Mesendoderm (in vitro differentiated cells): ENCODE measurements around the gene MATN1.

Experiments used
- DNase-seq: peaks from one replicate; pipeline ENCODE4 v3.0.0; 2013
- H2AK5ac ChIP-seq: 2 replicates; pipeline ENCODE4 v1.6.1; 2013; ENCODE audit warnings: low read length, inconsistent platforms
- H2BK120ac ChIP-seq: 2 replicates; pipeline ENCODE4 v1.6.1; 2013; ENCODE audit warnings: low read depth, mild to moderate bottlenecking, low read length, moderate library complexity, mixed read lengths
- H2BK15ac ChIP-seq: replicated peaks from 2 replicates; pipeline ENCODE4 v1.6.1; 2013; ENCODE audit warnings: low read depth, mild to moderate bottlenecking, moderate library complexity
- H2BK5ac ChIP-seq: 2 replicates; pipeline ENCODE4 v1.6.1; 2013; ENCODE audit warnings: low read length, inconsistent platforms
- H3K18ac ChIP-seq: 2 replicates; pipeline ENCODE4 v1.6.1; 2013; ENCODE audit warnings: mild to moderate bottlenecking, low read length, mixed read lengths
- H3K23ac ChIP-seq: one replicate; pipeline ENCODE4 v1.6.1; 2013; ENCODE audit warnings: low read length
- H3K27ac ChIP-seq: 2 replicates; pipeline ENCODE4 v1.5.1; 2013; ENCODE audit warnings: low read depth, mild to moderate bottlenecking, inconsistent platforms, low read length, moderate library complexity
- H3K27me3 ChIP-seq: 2 replicates; pipeline ENCODE4 v1.6.1; 2013; ENCODE audit warnings: low read length, control low read depth, mild to moderate bottlenecking, inconsistent platforms; ENCODE audit not compliant: insufficient read depth, poor library complexity
- H3K36me3 ChIP-seq: 2 replicates; pipeline ENCODE4 v1.6.1; 2013; ENCODE audit warnings: low read length, inconsistent platforms; ENCODE audit not compliant: control insufficient read depth, insufficient read depth
- H3K4ac ChIP-seq: one replicate; pipeline ENCODE4 v1.6.1; 2013; ENCODE audit warnings: low read depth, mild to moderate bottlenecking, low read length, moderate library complexity
- H3K4me1 ChIP-seq: 2 replicates; pipeline ENCODE4 v1.6.1; 2013; ENCODE audit warnings: low read depth, low read length, inconsistent platforms; ENCODE audit not compliant: control insufficient read depth
- H3K4me2 ChIP-seq: 2 replicates; pipeline ENCODE4 v1.6.1; 2013; ENCODE audit warnings: low read length
- H3K4me3 ChIP-seq: 2 replicates; pipeline ENCODE4 v1.5.1; 2013; ENCODE audit warnings: mild to moderate bottlenecking, low read length
- H3K56ac ChIP-seq: one replicate; pipeline ENCODE4 v1.6.1; 2013; ENCODE audit warnings: low read length
- H3K79me1 ChIP-seq: 2 replicates; pipeline ENCODE4 v1.6.1; 2013; ENCODE audit warnings: low read length, inconsistent platforms
- H3K79me2 ChIP-seq: 2 replicates; pipeline ENCODE4 v1.6.1; 2013; ENCODE audit warnings: mild to moderate bottlenecking, low read length; ENCODE audit not compliant: control insufficient read depth, insufficient read depth
- H3K9ac ChIP-seq: 2 replicates; pipeline ENCODE4 v1.6.1; 2013; ENCODE audit warnings: low read length, inconsistent platforms
- H4K5ac ChIP-seq: one replicate; pipeline ENCODE4 v1.6.1; 2013; ENCODE audit warnings: low read length
- H4K8ac ChIP-seq: one replicate; pipeline ENCODE4 v1.6.1; 2013; ENCODE audit warnings: low read depth, mild to moderate bottlenecking, control low read depth, low read length, moderate library complexity
- WGBS: extraction: QIAGEN DNeasy Blood & Tissue Kit; methylation state at CpG from one replicate; pipeline ENCODE4 v1.1.7; 2013; ENCODE audit warnings: low lambda C conversion rate, missing lambda C conversion rate; ENCODE audit not compliant: insufficient coverage; ENCODE audit errors: extremely low coverage; 5-methylcytosine and 5-hydroxymethylcytosine counted together

The MATN1 gene

DNA sequence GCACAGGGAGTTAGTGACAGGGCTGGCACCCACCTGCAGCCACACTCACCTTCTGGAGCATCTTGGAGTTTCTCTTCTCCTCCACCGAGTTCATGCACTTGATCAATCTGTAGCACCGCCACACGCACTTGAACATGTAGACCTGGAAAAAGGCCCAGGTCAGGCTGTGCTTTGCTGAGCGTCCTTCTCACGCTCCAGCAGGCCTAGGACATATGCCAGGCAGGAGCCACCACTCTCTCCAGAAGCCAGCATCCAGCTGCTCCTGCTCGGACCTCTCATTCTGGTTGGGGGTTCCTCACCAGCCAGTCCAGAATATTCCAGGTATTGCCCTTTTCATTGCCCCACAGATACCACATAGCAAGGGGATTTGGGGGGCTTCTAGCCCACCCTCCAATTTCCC, 11.7 kb upstream of the MATN1 start:
- Histone ChIP-seq H3K79me1 (no peaks in the 10 kb centered on the region), H3K23ac (no peak overlapping the region), H4K8ac (no peak overlapping the region), H2BK15ac (no peak overlapping the region), H3K27ac (no peak overlapping the region), H3K4me1 (peaks cover 2% of the 10 kb centered on the region), H3K27me3 (no peaks in the 10 kb centered on the region), H3K18ac (no peak overlapping the region), H3K4ac (no peak overlapping the region), H2AK5ac (no peak overlapping the region), H3K4me3 (no peak overlapping the region), H3K36me3 (no peaks in the 10 kb centered on the region), H2BK5ac (no peak overlapping the region), H3K9ac (no peak overlapping the region), H3K56ac (no peak overlapping the region), H4K5ac (no peak overlapping the region), H2BK120ac (no peak overlapping the region), H3K4me2 (no peak overlapping the region), H3K79me2 (no peaks in the 10 kb centered on the region)
- no peak for DNase-seq
- no CpG with 5 or more reads among the region's 6 CpGs for WGBS

DNA sequence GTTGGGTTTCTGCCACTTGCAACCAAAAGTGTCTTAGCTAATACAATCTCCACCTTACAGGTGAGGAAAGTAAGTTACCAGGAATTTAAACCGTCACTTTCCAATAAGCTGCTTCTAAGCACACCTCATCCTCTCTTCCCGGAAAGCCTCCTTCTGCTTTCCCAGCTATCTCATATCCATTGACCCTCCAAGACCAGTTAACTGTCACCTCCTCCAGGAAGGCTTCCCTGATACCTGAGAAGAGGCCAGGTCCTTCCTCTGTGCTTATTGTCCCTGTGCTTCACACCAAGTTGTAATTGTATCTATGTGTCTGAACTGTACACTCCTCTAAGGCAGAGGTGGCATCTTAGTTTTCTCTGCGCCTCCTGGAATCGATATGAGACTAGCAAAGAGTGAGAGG, 11.2 kb upstream of the MATN1 start:
- H3K4me2 ChIP-seq, result no peak overlapping the region
- no peak overlapping the region for H2BK120ac ChIP-seq
- no peak overlapping the region for H2BK15ac ChIP-seq
- no peak overlapping the region for H3K18ac ChIP-seq
- no peak overlapping the region for H3K27ac ChIP-seq
- H3K56ac ChIP-seq, result no peak overlapping the region
- no CpG with 5 or more reads among the region's 4 CpGs for WGBS
- no peaks in the 10 kb centered on the region for H3K36me3 ChIP-seq
- no peak overlapping the region for H3K23ac ChIP-seq
- no peak overlapping the region for H4K8ac ChIP-seq
- H2AK5ac ChIP-seq, result no peak overlapping the region
- no peak overlapping the region for H3K9ac ChIP-seq
- no peak overlapping the region for H3K4ac ChIP-seq
- DNase-seq, result no peak
- H3K79me1 ChIP-seq, result no peaks in the 10 kb centered on the region
- no peaks in the 10 kb centered on the region for H3K4me1 ChIP-seq
- no peak overlapping the region for H4K5ac ChIP-seq
- H2BK5ac ChIP-seq, result no peak overlapping the region
- no peaks in the 10 kb centered on the region for H3K27me3 ChIP-seq
- no peak overlapping the region for H3K4me3 ChIP-seq
- H3K79me2 ChIP-seq, result no peaks in the 10 kb centered on the region

DNA sequence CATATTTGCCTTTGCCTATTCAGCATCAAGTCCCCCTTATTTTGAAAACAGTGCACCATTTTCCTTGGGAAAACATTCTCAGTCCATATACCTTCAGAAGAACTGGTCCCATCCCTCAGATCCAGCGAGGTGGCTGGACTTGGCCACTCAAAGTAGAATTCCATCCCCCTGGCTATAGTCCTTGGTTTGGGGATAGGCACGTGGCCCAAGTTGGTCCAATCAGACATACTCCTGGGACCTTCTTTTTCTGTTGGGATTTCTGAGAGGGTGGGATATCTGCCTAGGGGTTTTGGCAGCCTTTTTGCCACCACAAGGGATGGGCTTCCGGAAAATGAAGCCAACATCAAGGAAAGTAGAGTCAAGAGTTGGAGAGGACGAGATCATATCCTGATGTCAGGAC, 10.7 kb upstream of the MATN1 start:
- Histone ChIP-seq H4K5ac (no peak overlapping the region), H3K79me2 (no peaks in the 10 kb centered on the region), H2AK5ac (no peak overlapping the region), H2BK15ac (no peak overlapping the region), H3K36me3 (no peaks in the 10 kb centered on the region), H3K56ac (no peak overlapping the region), H3K9ac (no peak overlapping the region), H3K27ac (no peak overlapping the region), H3K23ac (no peak overlapping the region), H3K4me2 (no peak overlapping the region), H2BK5ac (no peak overlapping the region), H3K4me1 (no peaks in the 10 kb centered on the region), H3K18ac (no peak overlapping the region), H3K4ac (no peak overlapping the region), H3K79me1 (no peaks in the 10 kb centered on the region), H2BK120ac (no peak overlapping the region), H4K8ac (no peak overlapping the region), H3K4me3 (no peak overlapping the region), H3K27me3 (no peaks in the 10 kb centered on the region)
- WGBS, result no CpG with 5 or more reads among the region's 4 CpGs
- DNase-seq, result no peak

DNA sequence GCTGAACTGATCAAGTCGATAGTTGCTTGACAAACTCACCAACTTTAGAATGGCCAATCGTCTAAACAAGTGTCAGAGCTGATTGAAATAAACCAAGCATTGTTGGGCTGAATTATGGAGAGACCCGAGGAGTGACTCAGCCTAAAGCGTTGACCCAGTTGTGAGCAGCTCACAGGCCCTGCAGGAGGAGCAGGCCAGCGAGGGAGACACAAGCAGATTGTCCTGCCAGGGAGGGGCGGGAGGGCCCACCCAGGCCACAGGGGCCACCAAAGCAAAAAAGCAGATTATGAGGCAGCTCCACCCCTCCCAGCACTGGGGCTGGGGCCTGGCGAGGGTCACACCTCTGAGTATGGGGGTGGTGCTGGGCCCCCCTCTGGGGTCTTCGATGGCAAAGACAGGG, 10.1 kb upstream of the MATN1 start:
- Histone ChIP-seq H3K4me1 (no peaks in the 10 kb centered on the region), H3K4me2 (no peak overlapping the region), H2BK5ac (no peak overlapping the region), H3K4ac (no peak overlapping the region), H3K79me2 (no peaks in the 10 kb centered on the region), H3K36me3 (no peaks in the 10 kb centered on the region), H3K56ac (no peak overlapping the region), H3K18ac (no peak overlapping the region), H3K27me3 (no peaks in the 10 kb centered on the region), H4K8ac (no peak overlapping the region), H2BK15ac (no peak overlapping the region), H3K23ac (no peak overlapping the region), H4K5ac (no peak overlapping the region), H2BK120ac (no peak overlapping the region), H3K9ac (no peak overlapping the region), H3K27ac (no peak overlapping the region), H3K4me3 (no peak overlapping the region), H2AK5ac (no peak overlapping the region), H3K79me1 (no peaks in the 10 kb centered on the region)
- WGBS, result no CpG with 5 or more reads among the region's 8 CpGs
- no peak for DNase-seq

DNA sequence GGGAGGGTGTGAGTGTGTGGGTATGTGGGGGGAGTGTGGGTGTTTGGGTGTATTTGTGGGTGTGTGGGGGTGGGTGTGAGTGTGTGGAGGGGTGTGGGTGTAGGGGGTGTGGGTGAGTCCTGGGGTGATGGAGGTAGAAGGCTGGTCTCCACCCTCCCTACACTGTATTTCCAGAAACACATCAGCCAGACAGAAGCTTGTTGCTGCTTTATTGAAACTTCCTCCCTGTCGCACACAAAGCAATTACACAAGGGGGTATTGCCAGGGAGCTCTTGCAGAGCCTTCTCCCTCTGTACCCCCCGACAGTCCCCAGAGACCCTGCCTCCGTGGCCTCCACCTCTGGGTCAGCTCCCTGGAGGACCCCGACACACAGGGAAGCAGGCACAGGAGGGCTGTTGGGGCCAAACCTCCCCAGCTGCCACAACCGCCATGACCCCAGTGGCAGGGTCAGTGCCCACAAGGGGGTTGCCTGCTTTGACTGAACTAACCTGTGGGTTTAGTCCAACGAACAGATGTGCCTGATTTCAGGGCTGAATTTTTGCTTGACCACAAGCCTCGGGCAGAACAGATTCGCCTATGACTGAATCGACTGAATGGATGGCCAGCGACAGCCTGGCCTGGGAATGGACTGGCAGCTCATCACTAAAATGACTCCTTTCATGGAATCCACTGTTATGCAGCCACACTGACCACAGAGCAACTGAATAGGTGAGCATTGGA, 9.1 kb upstream of the MATN1 start:
- Histone ChIP-seq H3K4ac (no peak overlapping the region), H4K8ac (no peak overlapping the region), H2BK120ac (no peak overlapping the region), H3K23ac (no peak overlapping the region), H3K27me3 (no peaks in the 10 kb centered on the region), H3K4me3 (no peak overlapping the region), H3K4me2 (no peak overlapping the region), H3K9ac (peak overlapping the region; percentile 14), H3K4me1 (no peaks in the 10 kb centered on the region), H2AK5ac (no peak overlapping the region), H3K56ac (no peak overlapping the region), H3K36me3 (no peaks in the 10 kb centered on the region), H3K27ac (no peak overlapping the region), H4K5ac (no peak overlapping the region), H2BK5ac (no peak overlapping the region), H3K79me2 (no peaks in the 10 kb centered on the region), H2BK15ac (no peak overlapping the region), H3K79me1 (no peaks in the 10 kb centered on the region), H3K18ac (no peak overlapping the region)
- no CpG with 5 or more reads among the region's 10 CpGs for WGBS
- DNase-seq, result no peak

DNA sequence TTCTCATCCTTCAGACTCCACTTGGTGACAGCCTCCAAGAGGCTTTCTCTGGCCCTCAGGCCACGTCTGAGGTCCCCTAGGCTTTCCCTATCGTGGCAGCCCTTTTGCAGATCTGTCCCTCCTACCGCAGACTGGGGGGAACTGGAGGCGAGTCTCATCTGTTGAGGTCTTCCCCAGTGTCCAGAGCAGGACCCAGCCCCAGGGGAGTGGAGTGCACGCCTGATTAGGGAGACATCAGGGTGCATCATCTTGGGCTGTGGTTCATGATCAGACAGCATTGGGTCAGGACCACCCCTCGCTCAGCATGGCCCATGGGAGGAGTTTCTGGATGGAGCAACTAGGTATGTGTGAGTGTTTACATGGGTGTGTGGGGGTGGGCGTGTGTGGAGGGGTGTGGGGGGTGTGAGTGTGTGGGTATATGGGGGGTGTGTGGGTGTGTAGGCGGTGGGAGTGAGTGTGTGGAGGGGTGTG, 8.5 kb upstream of the MATN1 start:
- no CpG with 5 or more reads among the region's 8 CpGs for WGBS
- Histone ChIP-seq H2BK120ac (no peak overlapping the region), H2AK5ac (no peak overlapping the region), H3K23ac (no peak overlapping the region), H3K36me3 (no peaks in the 10 kb centered on the region), H3K18ac (no peak overlapping the region), H3K56ac (no peak overlapping the region), H3K4me1 (no peaks in the 10 kb centered on the region), H3K27ac (no peak overlapping the region), H2BK15ac (no peak overlapping the region), H3K79me2 (no peaks in the 10 kb centered on the region), H2BK5ac (no peak overlapping the region), H4K8ac (no peak overlapping the region), H3K27me3 (no peaks in the 10 kb centered on the region), H3K4me2 (no peak overlapping the region), H3K79me1 (no peaks in the 10 kb centered on the region), H3K4me3 (no peak overlapping the region), H4K5ac (no peak overlapping the region), H3K9ac (no peak overlapping the region), H3K4ac (no peak overlapping the region)
- DNase-seq, result no peak
